PC-3 (cell line): ENCODE results near the gene SNED1. TPM values are rescaled to one million over a fixed set of nuclear protein-coding genes. Genes with fewer than 3 reads are reported as not detected.
"Not testable (repeated sequence)": the region's sequence is repeated elsewhere in the genome, so short reads cannot be mapped to it uniquely, and the experiment has no call there.

Experiments
- ATAC-seq: fragments of 200-7000 bp; cut with Tn5 transposase; 2 replicates; pipeline ENCODE4 v1.9.1; 2020; ENCODE audit warnings: mild to moderate bottlenecking, moderate library complexity
- BruUV-seq: library from RNA; stranded (reverse); fragments of 400-500 nt; replicated peaks from 2 replicates; lab custom pipeline; 2021; lab: Mats Ljungman, UMichigan
- CTCF ChIA-PET: fragments of 300-600 bp; sonication (Branson Sonifier 250); formaldehyde crosslinking; loops from one replicate; lab custom pipeline; 2022; ENCODE audit warnings: antibody characterized with exemption; lab: Charles Lee
- POLR2A ChIA-PET: fragments of 300-600 bp; sonication (Branson Sonifier 250); formaldehyde crosslinking; loops from one replicate; lab custom pipeline; 2022; ENCODE audit warnings: antibody characterized with exemption; ENCODE audit not compliant: unreplicated experiment; lab: Charles Lee
- DNase-seq: peaks from one replicate; pipeline ENCODE4 v3.0.0-alpha.2; 2015
- H2AFZ ChIP-seq: fragments of 300-600 bp; sonication (generic); 2 replicates; pipeline ENCODE4 v1.6.0; 2016; ENCODE audit warnings: antibody characterized with exemption, low read length
- H3F3A ChIP-seq: fragments of 300-600 bp; sonication (generic); one replicate; pipeline ENCODE4 v1.6.0; 2017; ENCODE audit warnings: antibody characterized with exemption, low read length, control low read depth, mild to moderate bottlenecking; ENCODE audit not compliant: unreplicated experiment
- H3K27ac ChIP-seq: fragments of 300-600 bp; sonication (generic); 2 replicates; pipeline ENCODE4 v1.5.1; 2016; ENCODE audit warnings: mild to moderate bottlenecking, low read length
- H3K27me3 ChIP-seq: fragments of 300-600 bp; sonication (generic); 2 replicates; pipeline ENCODE4 v1.6.1; 2016; ENCODE audit warnings: low read length, mixed read lengths
- H3K36me3 ChIP-seq: fragments of 300-600 bp; sonication (generic); 2 replicates; pipeline ENCODE4 v1.6.1; 2016; ENCODE audit warnings: low read depth, mixed run types, low read length, mixed read lengths
- H3K4me1 ChIP-seq: fragments of 300-600 bp; sonication (generic); 2 replicates; pipeline ENCODE4 v1.5.1; 2016; ENCODE audit warnings: low read length; ENCODE audit not compliant: insufficient read depth
- H3K4me2 ChIP-seq: fragments of 300-600 bp; sonication (generic); 2 replicates; pipeline ENCODE4 v1.6.0; 2016; ENCODE audit warnings: low read length
- H3K4me3 ChIP-seq: fragments of 300-600 bp; sonication (generic); 2 replicates; pipeline ENCODE4 v1.5.1; 2016; ENCODE audit warnings: mild to moderate bottlenecking, low read length, mixed read lengths
- H3K79me2 ChIP-seq: fragments of 300-600 bp; sonication (generic); 2 replicates; pipeline ENCODE4 v1.6.1; 2017; ENCODE audit warnings: low read length, mixed read lengths
- H3K9ac ChIP-seq: fragments of 300-600 bp; sonication (generic); 2 replicates; pipeline ENCODE4 v1.6.0; 2016; ENCODE audit warnings: mild to moderate bottlenecking, low read length
- H3K9me2 ChIP-seq: fragments of 300-600 bp; sonication (generic); replicated peaks from 2 replicates; pipeline ENCODE4 v1.6.1; 2016; ENCODE audit warnings: mixed run types, low read length, mixed read lengths
- H3K9me3 ChIP-seq: fragments of 300-600 bp; sonication (generic); 2 replicates; pipeline ENCODE4 v1.6.1; 2016; ENCODE audit warnings: low read length, mixed read lengths
- H4K20me1 ChIP-seq: fragments of 300-600 bp; sonication (generic); 2 replicates; pipeline ENCODE4 v1.6.1; 2016; ENCODE audit warnings: low read length, mixed read lengths
- CTCF ChIP-seq: fragments of 300-600 bp; sonication (generic); conservative IDR thresholded peaks from 2 replicates; pipeline ENCODE4 v1.5.1; 2017; ENCODE audit warnings: antibody characterized with exemption, low read depth, mild to moderate bottlenecking, low read length
- EZH2 ChIP-seq: fragments of 300-600 bp; sonication (generic); IDR thresholded peaks from one replicate; pipeline ENCODE4 v1.6.1; 2017; ENCODE audit warnings: antibody characterized with exemption, mild to moderate bottlenecking, low read length; ENCODE audit not compliant: unreplicated experiment
- EZH2phosphoT487 ChIP-seq: fragments of 300-600 bp; sonication (generic); IDR thresholded peaks from 2 replicates; pipeline ENCODE4 v1.6.1; 2018; ENCODE audit warnings: mild to moderate bottlenecking, antibody characterized with exemption, low read length, borderline replicate concordance
- intact Hi-C: fragments of 100-400 bp; cut with micrococcal nuclease; formaldehyde crosslinking; loops from 2 replicates; pipeline ENCODE4 v1.9.0; 2023
- total RNA-seq: library from RNA; depleted of rRNA; stranded (reverse); fragments of >200 nt; gene quantifications from 2 replicates; pipeline ENCODE4 v1.2.3, GENCODE V29; 2014

Gene SNED1
- total RNA-seq, 1 experiment from 2014 or later = 0.66 TPM

- Histone ChIP-seq H3K4me3 (no peak overlapping the region), H3K9me2 (no peaks in the 10 kb centered on the region), H3K27ac (no peak overlapping the region), H4K20me1 (no peaks in the 10 kb centered on the region), H3K27me3 (peaks cover 8% of the 10 kb centered on the region; the same call in 1 of the 2 replicates), H2AFZ (no peak overlapping the region), H3K79me2 (no peaks in the 10 kb centered on the region), H3F3A (no peaks in the 10 kb centered on the region), H3K4me1 (peaks cover 5% of the 10 kb centered on the region), H3K9me3 (no peaks in the 10 kb centered on the region), H3K36me3 (no peaks in the 10 kb centered on the region), H3K9ac (no peak overlapping the region), H3K4me2 (peak overlapping the region; percentile 20; the same call in 1 of the 2 replicates)
- ATAC-seq (no peak), DNase-seq (peak; percentile 22)
- intact Hi-C loops = no loop called here
- TF ChIP-seq EZH2phosphoT487 (no peak), EZH2 (no peak), CTCF (no peak)
- BruUV-seq = no TSS peak
- CTCF ChIA-PET = no interaction called here
- POLR2A ChIA-PET = no interaction called here
These were observed 25.5 kb upstream of the SNED1 start for GRCh38 chr2:240972636-240973521.

DNA sequence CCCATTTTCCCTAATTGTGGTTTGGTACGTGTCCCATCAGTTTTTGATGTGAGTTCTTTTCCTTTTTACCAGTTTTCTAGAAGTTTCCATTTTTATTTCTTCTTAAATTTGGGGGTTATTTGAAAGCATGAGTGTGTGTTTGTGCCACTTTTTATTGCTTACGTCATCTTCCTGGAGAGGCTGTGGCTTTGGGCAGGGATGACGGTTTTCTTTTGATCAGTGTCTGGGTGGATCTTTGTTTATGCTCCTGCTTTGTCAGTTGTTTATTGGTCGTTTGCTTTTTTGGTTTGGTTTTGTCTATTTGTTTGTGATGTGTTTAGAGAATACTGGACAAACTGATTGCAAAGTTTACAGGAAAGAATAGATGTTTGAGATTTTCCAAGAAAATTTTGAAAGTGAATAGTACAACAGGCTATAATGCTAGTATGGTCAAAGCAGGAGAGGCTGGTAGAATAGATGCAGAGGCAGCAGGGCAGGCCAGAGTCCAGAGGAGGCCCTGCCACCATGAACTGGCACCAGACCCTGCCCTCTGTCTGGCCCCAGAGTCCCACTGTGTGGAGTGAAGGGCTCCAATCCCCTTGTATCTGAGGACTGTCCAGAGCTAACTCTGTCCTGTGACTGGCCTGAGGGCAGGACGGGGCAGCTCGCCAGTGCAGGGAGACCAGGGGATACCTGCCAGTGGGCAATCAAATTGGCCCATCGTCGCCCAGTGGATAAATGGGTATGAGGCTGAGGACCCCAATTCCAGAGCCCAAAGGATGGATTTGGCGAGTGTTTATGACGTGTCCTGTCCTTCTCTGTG is 23.4 kb upstream of the SNED1 start:
- H3K9me2 ChIP-seq = no peaks in the 10 kb centered on the region
- no TSS peak for BruUV-seq
- H3K4me3 ChIP-seq = no peak overlapping the region
- ATAC-seq (no peak), DNase-seq (no peak)
- H3K36me3 ChIP-seq = no peaks in the 10 kb centered on the region
- no peaks in the 10 kb centered on the region for H3K9me3 ChIP-seq
- no peaks in the 10 kb centered on the region for H3K79me2 ChIP-seq
- no peak overlapping the region for H2AFZ ChIP-seq
- no peak overlapping the region for H3K27ac ChIP-seq
- H3F3A ChIP-seq = no peaks in the 10 kb centered on the region
- ChIA-PET CTCF (no interaction called here), POLR2A (no interaction called here)
- peaks cover 5% of the 10 kb centered on the region for H3K4me1 ChIP-seq
- H4K20me1 ChIP-seq = no peaks in the 10 kb centered on the region
- no peak overlapping the region for H3K4me2 ChIP-seq
- H3K27me3 ChIP-seq = peaks cover 8% of the 10 kb centered on the region; the same call in 1 of the 2 replicates
- intact Hi-C loops = no loop called here
- TF ChIP-seq EZH2phosphoT487 (no peak), CTCF (no peak), EZH2 (no peak)
- no peak overlapping the region for H3K9ac ChIP-seq

- H3F3A ChIP-seq, H3K79me2 ChIP-seq, CTCF ChIA-PET, POLR2A ChIA-PET, H3K4me2 ChIP-seq, H3K4me1 ChIP-seq, H2AFZ ChIP-seq, H3K36me3 ChIP-seq, ATAC-seq, BruUV-seq, H3K9me2 ChIP-seq, H3K27me3 ChIP-seq, DNase-seq, H3K9me3 ChIP-seq, H4K20me1 ChIP-seq, intact Hi-C loops, H3K9ac ChIP-seq, H3K27ac ChIP-seq, H3K4me3 ChIP-seq: not testable (repeated sequence)
These were observed 22.5 kb upstream of the SNED1 start for GRCh38 chr2:240975903-240976302.
